Panc1 (cell line): ENCODE data around the gene DUSP3. TPM values are rescaled to one million over a fixed set of nuclear protein-coding genes. Genes with fewer than 3 reads are reported as not detected.

ENCODE experiments used
- ATAC-seq: fragments of 200-7000 bp; cut with Tn5 transposase; 2 replicates; pipeline ENCODE4 v1.9.1; 2020; ENCODE audit warnings: mild to moderate bottlenecking, moderate library complexity
- BruUV-seq: library from RNA; stranded (reverse); fragments of 400-500 nt; replicated peaks from 2 replicates; lab custom pipeline; 2021; lab: Mats Ljungman, UMichigan
- CTCF ChIA-PET: fragments of 300-600 bp; sonication (Branson Sonifier 250); formaldehyde crosslinking; loops from one replicate; lab custom pipeline; 2022; ENCODE audit warnings: antibody characterized with exemption; lab: Charles Lee
- POLR2A ChIA-PET: fragments of 300-600 bp; sonication (Branson Sonifier 250); formaldehyde crosslinking; loops from one replicate; lab custom pipeline; 2022; ENCODE audit warnings: antibody characterized with exemption; lab: Charles Lee
- DNase-seq: peaks from one replicate; pipeline ENCODE4 v3.0.0-alpha.2; 2010; ENCODE audit warnings: low read depth, low spot score
- H3K27ac ChIP-seq: 2 replicates; pipeline ENCODE4 v1.5.1; 2011; ENCODE audit warnings: mild to moderate bottlenecking, low read length, inconsistent platforms
- H3K27me3 ChIP-seq: fragments of 200-500 bp; sonication (Bioruptor generic); 2 replicates; pipeline ENCODE4 v1.6.0; 2014; ENCODE audit warnings: low read length, inconsistent platforms; ENCODE audit not compliant: control insufficient read depth, insufficient read depth
- H3K36me3 ChIP-seq: fragments of 200-500 bp; sonication (Bioruptor generic); 2 replicates; pipeline ENCODE4 v1.5.1; 2014; ENCODE audit warnings: inconsistent platforms, mild to moderate bottlenecking, low read length, moderate library complexity; ENCODE audit not compliant: control insufficient read depth, insufficient read depth
- H3K4me1 ChIP-seq: 2 replicates; pipeline ENCODE4 v1.5.1; 2011; ENCODE audit warnings: inconsistent platforms, mild to moderate bottlenecking, low read length, moderate library complexity; ENCODE audit not compliant: control insufficient read depth, insufficient read depth
- H3K4me3 ChIP-seq, 2 experiments: 2 replicates each; pipeline ENCODE4 v1.5.1; 2011 to 2012; ENCODE audit warnings: low read depth in 2 of 2, low read length in 2 of 2, mild to moderate bottlenecking in 2 of 2, inconsistent platforms in 1 of 2, moderate library complexity in 1 of 2
- H3K9me3 ChIP-seq: fragments of 200-500 bp; sonication (Bioruptor generic); 2 replicates; pipeline ENCODE4 v1.5.1; 2014; ENCODE audit warnings: low read depth, mild to moderate bottlenecking, inconsistent platforms, low read length, moderate library complexity; ENCODE audit not compliant: control insufficient read depth, insufficient read depth
- POLR2AphosphoS5 ChIP-seq: IDR thresholded peaks from 2 replicates; pipeline ENCODE4 v1.6.1; 2012; ENCODE audit warnings: mild to moderate bottlenecking, low read depth, low read length, moderate library complexity
- SIN3A ChIP-seq: IDR thresholded peaks from 2 replicates; pipeline ENCODE4 v1.6.1; 2012; ENCODE audit warnings: low read depth, mild to moderate bottlenecking, low read length, moderate library complexity, borderline replicate concordance; ENCODE audit not compliant: insufficient read depth
- TCF7L2 ChIP-seq: IDR thresholded peaks from 2 replicates; pipeline ENCODE4 v1.6.1; 2011; ENCODE audit warnings: mild to moderate bottlenecking, low read depth, low read length, inconsistent platforms
- in situ Hi-C: cut with HindIII; loops from 2 replicates; pipeline ENCODE4 v1.10.0; 2016; ENCODE audit warnings: low sequenced_read_pairs, low pct_unique_long_range_greater_than_20kb
- intact Hi-C: fragments of 100-400 bp; cut with micrococcal nuclease; formaldehyde crosslinking; loops from one replicate; pipeline ENCODE4 v1.10.0; 2022; ENCODE audit not compliant: unreplicated experiment
- total RNA-seq: library from RNA; stranded (reverse); gene quantifications from one replicate; pipeline ENCODE4 v1.2.1, GENCODE V29; 2021; ENCODE audit not compliant: unreplicated experiment
- TF ChIP-seq, protein P1 (sequence below): fragments of 450-650 bp; IDR thresholded peaks from 2 replicates; pipeline ENCODE4 v1.5.1; 2017; ENCODE audit warnings: mild to moderate bottlenecking
- TF ChIP-seq, protein P2 (sequence below), 2 experiments: IDR thresholded peaks; 2 replicates each; pipeline ENCODE4 v1.6.1; 2011 to 2012; ENCODE audit warnings: low read depth in 2 of 2, control low read depth in 1 of 2, low read length in 1 of 2, mild to moderate bottlenecking in 1 of 2, moderate library complexity in 1 of 2; ENCODE audit not compliant: insufficient read depth in 1 of 2

DUSP3 gene
- total RNA-seq, 1 experiment from 2014 or later = 41.6 TPM

DNA sequence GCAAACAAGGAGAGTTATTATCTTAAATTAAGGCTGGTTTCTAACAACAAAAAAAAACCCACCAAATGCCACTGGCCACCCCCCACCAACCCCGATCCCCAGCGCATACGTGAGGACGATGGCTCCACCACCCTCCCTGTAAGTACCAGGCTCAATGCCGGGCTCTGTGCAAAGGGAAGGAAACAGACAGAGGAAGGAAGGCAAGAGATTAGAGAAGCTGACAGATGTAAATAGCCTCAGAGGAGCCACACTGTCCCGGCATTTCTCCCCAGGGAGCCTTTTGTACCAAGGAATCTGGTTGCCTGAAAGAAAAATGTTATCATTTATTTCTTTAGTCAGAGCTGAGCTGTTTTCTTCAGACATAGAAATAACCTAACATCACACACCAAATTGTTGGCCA is 33.2 kb downstream of the DUSP3 start:
- TF ChIP-seq POLR2AphosphoS5 (no peak), TCF7L2 (no peak), SIN3A (no peak)
- TF ChIP-seq, protein P1, sequence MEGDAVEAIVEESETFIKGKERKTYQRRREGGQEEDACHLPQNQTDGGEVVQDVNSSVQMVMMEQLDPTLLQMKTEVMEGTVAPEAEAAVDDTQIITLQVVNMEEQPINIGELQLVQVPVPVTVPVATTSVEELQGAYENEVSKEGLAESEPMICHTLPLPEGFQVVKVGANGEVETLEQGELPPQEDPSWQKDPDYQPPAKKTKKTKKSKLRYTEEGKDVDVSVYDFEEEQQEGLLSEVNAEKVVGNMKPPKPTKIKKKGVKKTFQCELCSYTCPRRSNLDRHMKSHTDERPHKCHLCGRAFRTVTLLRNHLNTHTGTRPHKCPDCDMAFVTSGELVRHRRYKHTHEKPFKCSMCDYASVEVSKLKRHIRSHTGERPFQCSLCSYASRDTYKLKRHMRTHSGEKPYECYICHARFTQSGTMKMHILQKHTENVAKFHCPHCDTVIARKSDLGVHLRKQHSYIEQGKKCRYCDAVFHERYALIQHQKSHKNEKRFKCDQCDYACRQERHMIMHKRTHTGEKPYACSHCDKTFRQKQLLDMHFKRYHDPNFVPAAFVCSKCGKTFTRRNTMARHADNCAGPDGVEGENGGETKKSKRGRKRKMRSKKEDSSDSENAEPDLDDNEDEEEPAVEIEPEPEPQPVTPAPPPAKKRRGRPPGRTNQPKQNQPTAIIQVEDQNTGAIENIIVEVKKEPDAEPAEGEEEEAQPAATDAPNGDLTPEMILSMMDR = no peak
- TF ChIP-seq, protein P2, sequence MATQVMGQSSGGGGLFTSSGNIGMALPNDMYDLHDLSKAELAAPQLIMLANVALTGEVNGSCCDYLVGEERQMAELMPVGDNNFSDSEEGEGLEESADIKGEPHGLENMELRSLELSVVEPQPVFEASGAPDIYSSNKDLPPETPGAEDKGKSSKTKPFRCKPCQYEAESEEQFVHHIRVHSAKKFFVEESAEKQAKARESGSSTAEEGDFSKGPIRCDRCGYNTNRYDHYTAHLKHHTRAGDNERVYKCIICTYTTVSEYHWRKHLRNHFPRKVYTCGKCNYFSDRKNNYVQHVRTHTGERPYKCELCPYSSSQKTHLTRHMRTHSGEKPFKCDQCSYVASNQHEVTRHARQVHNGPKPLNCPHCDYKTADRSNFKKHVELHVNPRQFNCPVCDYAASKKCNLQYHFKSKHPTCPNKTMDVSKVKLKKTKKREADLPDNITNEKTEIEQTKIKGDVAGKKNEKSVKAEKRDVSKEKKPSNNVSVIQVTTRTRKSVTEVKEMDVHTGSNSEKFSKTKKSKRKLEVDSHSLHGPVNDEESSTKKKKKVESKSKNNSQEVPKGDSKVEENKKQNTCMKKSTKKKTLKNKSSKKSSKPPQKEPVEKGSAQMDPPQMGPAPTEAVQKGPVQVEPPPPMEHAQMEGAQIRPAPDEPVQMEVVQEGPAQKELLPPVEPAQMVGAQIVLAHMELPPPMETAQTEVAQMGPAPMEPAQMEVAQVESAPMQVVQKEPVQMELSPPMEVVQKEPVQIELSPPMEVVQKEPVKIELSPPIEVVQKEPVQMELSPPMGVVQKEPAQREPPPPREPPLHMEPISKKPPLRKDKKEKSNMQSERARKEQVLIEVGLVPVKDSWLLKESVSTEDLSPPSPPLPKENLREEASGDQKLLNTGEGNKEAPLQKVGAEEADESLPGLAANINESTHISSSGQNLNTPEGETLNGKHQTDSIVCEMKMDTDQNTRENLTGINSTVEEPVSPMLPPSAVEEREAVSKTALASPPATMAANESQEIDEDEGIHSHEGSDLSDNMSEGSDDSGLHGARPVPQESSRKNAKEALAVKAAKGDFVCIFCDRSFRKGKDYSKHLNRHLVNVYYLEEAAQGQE (IDR thresholded peaks at IDR 0.05; ENCODE audit: insufficient read depth in 1 of 2, low read depth in 2 of 2, low read length in 1 of 2) = no peak
- in situ Hi-C loops (no loop called here), intact Hi-C loops (no loop called here)
- ATAC-seq (no peak), DNase-seq (no peak)
- ChIA-PET POLR2A (no interaction called here), CTCF (no interaction called here)
- Histone ChIP-seq H3K4me3 (no peak overlapping the region), H3K27ac (no peak overlapping the region), H3K9me3 (no peaks in the 10 kb centered on the region), H3K4me1 (no peaks in the 10 kb centered on the region), H3K27me3 (no peaks in the 10 kb centered on the region; the same call in 1 of the 2 replicates), H3K36me3 (no peaks in the 10 kb centered on the region)
- BruUV-seq = no TSS peak

GRCh38 chr17:43741636-43742035 is 37.1 kb downstream of the DUSP3 start:
- H3K4me3 ChIP-seq = no peak overlapping the region
- POLR2A ChIA-PET = no interaction called here

More at GRCh38 chr17:43741636-43742035, 37.1 kb downstream of the DUSP3 start:
- H3K36me3 ChIP-seq = no peaks in the 10 kb centered on the region
- intact Hi-C loops = no loop called here
- H3K9me3 ChIP-seq = no peaks in the 10 kb centered on the region
- no peak for TF ChIP-seq POLR2AphosphoS5
- no peak for TF ChIP-seq TCF7L2
- TF ChIP-seq, protein P1 = no peak
- TF ChIP-seq, protein P2 (IDR thresholded peaks at IDR 0.05; ENCODE audit: insufficient read depth in 1 of 2, low read depth in 2 of 2, low read length in 1 of 2) = no peak
- CTCF ChIA-PET = no interaction called here
- ATAC-seq = no peak
- in situ Hi-C loops = no loop called here
- no TSS peak for BruUV-seq
- no peaks in the 10 kb centered on the region; the same call in 1 of the 2 replicates for H3K27me3 ChIP-seq
- H3K4me1 ChIP-seq = no peaks in the 10 kb centered on the region
- H3K27ac ChIP-seq = no peak overlapping the region
- no peak for DNase-seq
